NCI-H146 treated with DMSO at 0.1 percent for 48 hours (cell line): Measurements from ENCODE around the gene EDN3.

Experiments used
- DNase-seq: peaks from one replicate; lab custom pipeline; 2025; ENCODE audit not compliant: unreplicated experiment; lab: John Stamatoyannopoulos, UW

The EDN3 gene

GRCh38 chr20:59360934-59361333, 60.5 kb downstream of the EDN3 start:
- DNase-seq, result no peak

- no peak for DNase-seq
These were observed 61.0 kb downstream of the EDN3 start for GRCh38 chr20:59361411-59361810.

- no peak for DNase-seq
These were observed 62.7 kb downstream of the EDN3 start for GRCh38 chr20:59363101-59363500.

GRCh38 chr20:59364611-59365010, 64.2 kb downstream of the EDN3 start:
- no peak for DNase-seq

GRCh38 chr20:59365611-59366285, 65.3 kb downstream of the EDN3 start:
- no peak for DNase-seq

GRCh38 chr20:59371431-59371830, 71.0 kb downstream of the EDN3 start:
- no peak for DNase-seq

GRCh38 chr20:59374261-59374660, 73.8 kb downstream of the EDN3 start:
- no peak for DNase-seq

- no peak for DNase-seq
These were observed 75.1 kb downstream of the EDN3 start for GRCh38 chr20:59375541-59375940.
